Measurements from ENCODE around the gene KMT5B.

KMT5B gene

DNA sequence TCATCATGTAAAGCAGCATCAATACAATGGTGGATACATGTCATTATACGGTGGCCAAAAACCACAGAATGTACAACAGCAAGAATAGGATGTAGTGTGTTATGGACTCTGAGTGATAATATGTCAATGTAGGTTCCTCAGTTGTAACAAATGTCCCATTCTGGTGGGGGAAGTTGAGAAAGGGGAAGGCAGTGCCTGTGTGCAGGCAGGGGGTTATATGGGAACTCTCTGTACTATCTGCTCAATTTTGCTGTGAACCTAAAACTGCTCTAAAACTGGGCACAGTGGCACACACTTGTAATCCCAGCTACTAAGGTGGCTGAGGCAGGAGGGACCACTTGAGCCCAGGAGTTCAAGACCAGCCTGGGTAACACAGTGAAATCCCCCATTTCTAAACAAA lies 97.8 kb downstream of the KMT5B start:
- no peak for DNase-seq (ENCODE audit: low read depth)
- H3K4me3 ChIP-seq (ENCODE audit: low read depth, low read length) = no peak overlapping the region
- TF ChIP-seq, protein P1, sequence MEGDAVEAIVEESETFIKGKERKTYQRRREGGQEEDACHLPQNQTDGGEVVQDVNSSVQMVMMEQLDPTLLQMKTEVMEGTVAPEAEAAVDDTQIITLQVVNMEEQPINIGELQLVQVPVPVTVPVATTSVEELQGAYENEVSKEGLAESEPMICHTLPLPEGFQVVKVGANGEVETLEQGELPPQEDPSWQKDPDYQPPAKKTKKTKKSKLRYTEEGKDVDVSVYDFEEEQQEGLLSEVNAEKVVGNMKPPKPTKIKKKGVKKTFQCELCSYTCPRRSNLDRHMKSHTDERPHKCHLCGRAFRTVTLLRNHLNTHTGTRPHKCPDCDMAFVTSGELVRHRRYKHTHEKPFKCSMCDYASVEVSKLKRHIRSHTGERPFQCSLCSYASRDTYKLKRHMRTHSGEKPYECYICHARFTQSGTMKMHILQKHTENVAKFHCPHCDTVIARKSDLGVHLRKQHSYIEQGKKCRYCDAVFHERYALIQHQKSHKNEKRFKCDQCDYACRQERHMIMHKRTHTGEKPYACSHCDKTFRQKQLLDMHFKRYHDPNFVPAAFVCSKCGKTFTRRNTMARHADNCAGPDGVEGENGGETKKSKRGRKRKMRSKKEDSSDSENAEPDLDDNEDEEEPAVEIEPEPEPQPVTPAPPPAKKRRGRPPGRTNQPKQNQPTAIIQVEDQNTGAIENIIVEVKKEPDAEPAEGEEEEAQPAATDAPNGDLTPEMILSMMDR (IDR thresholded peaks at IDR 0.05; ENCODE audit: insufficient read depth, low read depth, low read length, missing control alignments) = no peak

DNA sequence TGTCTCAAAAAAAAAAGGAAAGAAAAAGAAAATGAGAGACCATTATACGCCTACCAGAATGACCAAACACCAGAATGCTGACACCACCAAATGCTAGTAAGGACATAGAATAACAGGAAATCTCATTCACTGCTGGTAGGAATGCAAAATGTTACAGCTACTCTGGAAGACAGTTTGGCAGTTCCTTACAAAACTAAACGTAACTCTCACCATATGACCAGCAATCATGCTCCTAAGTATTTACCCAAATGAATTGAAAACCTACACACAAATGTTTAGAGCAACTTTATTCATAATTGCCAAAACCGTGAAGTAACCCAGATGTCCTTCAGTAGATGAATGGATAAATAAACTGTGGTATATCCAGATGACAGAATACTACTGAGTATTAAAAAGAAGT lies 99.1 kb downstream of the KMT5B start:
- TF ChIP-seq, protein P1 (IDR thresholded peaks at IDR 0.05; ENCODE audit: insufficient read depth, low read depth, low read length, missing control alignments) = no peak

DNA sequence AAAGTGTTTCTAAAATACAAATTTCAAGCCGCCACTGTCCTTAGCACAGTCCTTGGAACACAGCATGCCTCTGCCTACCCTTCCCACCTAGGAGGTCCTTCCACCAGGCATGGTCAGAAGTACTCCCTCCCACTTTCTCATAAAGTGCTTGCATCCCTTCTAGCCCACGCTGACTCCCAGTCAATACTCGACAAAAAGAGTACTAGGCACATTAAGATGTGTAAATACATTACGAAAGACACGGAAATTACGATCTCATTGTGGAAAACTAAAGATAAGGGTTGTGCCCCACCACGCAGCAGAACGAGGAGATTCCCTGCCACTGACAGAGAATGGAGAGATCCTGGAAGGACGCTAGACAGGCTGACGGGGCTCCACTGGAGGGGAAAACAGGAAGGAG lies 105.4 kb downstream of the KMT5B start:
- no peak overlapping the region for H3K4me3 ChIP-seq (ENCODE audit: low read depth, low read length)
- TF ChIP-seq, protein P1 (IDR thresholded peaks at IDR 0.05; ENCODE audit: insufficient read depth, low read depth, low read length, missing control alignments) = no peak
- no peak for DNase-seq (ENCODE audit: low read depth)

More for the DNA sequence above, 99.1 kb downstream of the KMT5B start:
- DNase-seq (ENCODE audit: low read depth) = no peak
- H3K4me3 ChIP-seq (ENCODE audit: low read depth, low read length) = no peak overlapping the region

DNA sequence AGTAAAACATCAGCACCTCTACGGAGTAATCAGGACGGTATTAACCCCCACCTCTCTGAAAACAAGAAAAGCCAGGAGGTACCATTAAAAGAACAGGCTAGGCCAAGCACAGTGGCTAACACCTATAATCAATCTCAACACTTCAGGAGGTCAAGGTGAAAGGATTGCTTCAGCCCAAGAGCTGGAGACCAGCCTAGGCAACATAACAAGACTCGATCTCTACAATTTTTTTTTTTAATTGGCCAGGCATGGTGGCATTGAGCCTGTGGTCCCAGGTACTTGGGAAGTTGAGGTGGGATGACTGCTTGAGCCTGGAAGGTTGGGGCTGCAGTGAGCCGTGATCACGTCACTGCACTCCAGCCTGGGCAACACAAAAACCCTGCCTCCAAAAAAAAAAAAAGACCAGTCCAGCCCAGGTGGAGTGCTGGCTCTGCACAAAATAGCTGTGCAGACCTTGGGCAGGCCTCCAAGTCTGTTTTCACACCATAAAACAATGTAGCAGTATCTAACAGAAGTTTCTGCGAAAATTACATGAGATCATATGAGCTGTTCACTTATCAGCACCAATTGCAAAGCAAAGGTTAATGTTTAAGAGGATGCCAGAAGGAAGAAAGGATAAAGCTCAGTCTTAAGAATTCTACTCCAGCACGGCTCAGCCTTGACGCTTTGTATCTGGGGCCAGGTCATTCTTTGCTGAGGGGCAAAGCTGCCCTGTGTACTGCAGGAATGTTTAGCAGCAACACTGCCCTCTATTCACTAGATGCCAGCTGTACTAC lies 106.7 kb downstream of the KMT5B start:
- H3K4me3 ChIP-seq (ENCODE audit: low read depth, low read length) = no peak overlapping the region
- TF ChIP-seq, protein P1 (IDR thresholded peaks at IDR 0.05; ENCODE audit: insufficient read depth, low read depth, low read length, missing control alignments) = no peak
- DNase-seq (ENCODE audit: low read depth) = no peak

Data from GM12865 (cell line).